HCT116 (cell line): ENCODE data around the gene JDP2. TPM values are rescaled to one million over a fixed set of nuclear protein-coding genes. Genes with fewer than 3 reads are reported as not detected.

Experiments
- ATAC-seq: fragments of 200-7000 bp; cut with Tn5 transposase; 2 replicates; pipeline ENCODE4 v1.9.1; 2020; ENCODE audit warnings: mild to moderate bottlenecking, moderate library complexity
- BruUV-seq: library from RNA; stranded (reverse); fragments of 400-500 nt; replicated peaks from 2 replicates; lab custom pipeline; 2021; lab: Mats Ljungman, UMichigan
- CTCF ChIA-PET: fragments of 300-600 bp; sonication (Branson Sonifier 250); formaldehyde crosslinking; loops from one replicate; lab custom pipeline; 2021; ENCODE audit warnings: antibody characterized with exemption; lab: Charles Lee
- POLR2A ChIA-PET: fragments of 300-600, 350-600 bp; sonication (Branson Sonifier 250); formaldehyde crosslinking; loops from one replicate; lab custom pipeline; 2021; ENCODE audit warnings: antibody characterized with exemption; lab: Charles Lee
- RAD21 ChIA-PET, 2 experiments: fragments of 300-600 bp; sonication (Branson Sonifier 250); formaldehyde crosslinking; loops; one replicate each; lab custom pipeline; 2023; ENCODE audit warnings: low total read pairs in 2 of 2; ENCODE audit not compliant: uncharacterized antibody in 2 of 2, unreplicated experiment in 2 of 2, low non-redundant PET in 1 of 2; lab: Charles Lee
- DNase-seq: peaks from one replicate; pipeline ENCODE4 v3.0.0-alpha.2; 2010; ENCODE audit warnings: low read depth, low spot score
- H2AFZ ChIP-seq: fragments of 200-600 bp; shearing (Covaris generic), sonication (generic); 2 replicates; pipeline ENCODE4 v1.6.1; 2017; ENCODE audit warnings: low read depth, mixed run types, mixed read lengths, antibody characterized with exemption, low read length; ENCODE audit not compliant: poor library complexity, severe bottlenecking
- H3K27ac ChIP-seq: 2 replicates; pipeline ENCODE4 v1.5.1; 2012; ENCODE audit warnings: low read depth, low read length
- H3K27me3 ChIP-seq: fragments of 200-600 bp; sonication (generic); 2 replicates; pipeline ENCODE4 v1.6.1; 2016; ENCODE audit warnings: mixed run types, low read length, mixed read lengths; ENCODE audit not compliant: insufficient read depth
- H3K36me3 ChIP-seq, 2 experiments: fragments of 200-500 bp in 1 of 2; fragments of 200-600 bp in 1 of 2; sonication (Bioruptor generic) in 1 of 2; sonication (generic) in 1 of 2; 2 replicates each; pipeline versions ENCODE4 v1.5.1 to v1.6.1; 2014 to 2016; ENCODE audit warnings: low read length in 2 of 2, inconsistent platforms in 1 of 2, mixed read lengths in 1 of 2, mixed run types in 1 of 2; ENCODE audit not compliant: insufficient read depth in 2 of 2, control insufficient read depth in 1 of 2
- H3K4me1 ChIP-seq, 2 experiments: fragments of 200-600 bp in 1 of 2; sonication (generic) in 1 of 2; 2 replicates each; pipeline versions ENCODE4 v1.5.1 to v1.6.1; 2012 to 2017; ENCODE audit warnings: low read length in 2 of 2, inconsistent platforms in 1 of 2, mild to moderate bottlenecking in 1 of 2, mixed read lengths in 1 of 2, mixed run types in 1 of 2, moderate library complexity in 1 of 2; ENCODE audit not compliant: insufficient read depth in 2 of 2, control insufficient read depth in 1 of 2
- H3K4me2 ChIP-seq: fragments of 200-600 bp; sonication (generic); 2 replicates; pipeline ENCODE4 v1.6.1; 2017; ENCODE audit warnings: mixed run types, low read length, mixed read lengths
- H3K4me3 ChIP-seq, 2 experiments: fragments of 200-600 bp in 1 of 2; sonication (generic) in 1 of 2; replicated peaks in 1 of 2; 2 replicates each; pipeline ENCODE4 v1.5.1; 2011 to 2016; ENCODE audit warnings: low read length in 2 of 2, control low read depth in 1 of 2, low read depth in 1 of 2, mild to moderate bottlenecking in 1 of 2, mixed read lengths in 1 of 2, mixed run types in 1 of 2
- H3K79me2 ChIP-seq: fragments of 200-600 bp; sonication (generic); 2 replicates; pipeline ENCODE4 v1.6.1; 2017; ENCODE audit warnings: mild to moderate bottlenecking, mixed run types, low read length, moderate library complexity, mixed read lengths; ENCODE audit not compliant: insufficient read depth
- H3K9ac ChIP-seq: fragments of 200-600 bp; sonication (generic); 2 replicates; pipeline ENCODE4 v1.6.1; 2016; ENCODE audit warnings: low read length, mixed read lengths
- H3K9me2 ChIP-seq: fragments of 200-600 bp; sonication (generic), shearing (Covaris generic); 2 replicates; pipeline ENCODE4 v1.6.1; 2017; ENCODE audit warnings: mixed run types, mild to moderate bottlenecking, moderate library complexity; ENCODE audit not compliant: insufficient read depth
- H3K9me3 ChIP-seq, 2 experiments: fragments of 200-500 bp in 1 of 2; fragments of 200-600 bp in 1 of 2; sonication (Bioruptor generic) in 1 of 2; sonication (generic) in 1 of 2; 2 replicates each; pipeline ENCODE4 v1.6.1; 2014 to 2017; ENCODE audit warnings: low read length in 2 of 2, mixed read lengths in 2 of 2, inconsistent platforms in 1 of 2, low read depth in 1 of 2, mild to moderate bottlenecking in 1 of 2, mixed run types in 1 of 2, moderate library complexity in 1 of 2; ENCODE audit not compliant: control insufficient read depth in 1 of 2, insufficient read depth in 1 of 2
- H4K20me1 ChIP-seq: fragments of 200-600 bp; sonication (generic), shearing (Covaris generic); 2 replicates; pipeline ENCODE4 v1.6.1; 2017; ENCODE audit warnings: mixed run types, mild to moderate bottlenecking, moderate library complexity; ENCODE audit not compliant: insufficient read depth
- EGR1 ChIP-seq: IDR thresholded peaks from 2 replicates; pipeline ENCODE4 v1.6.1; 2012; ENCODE audit warnings: low read depth
- EZH2 ChIP-seq: fragments of 200-600 bp; sonication (generic); IDR thresholded peaks from 2 replicates; pipeline ENCODE4 v1.6.1; 2017; ENCODE audit warnings: antibody characterized with exemption, mixed run types
- POLR2A ChIP-seq: IDR thresholded peaks from 2 replicates; pipeline ENCODE4 v1.7.0; 2011; ENCODE audit warnings: borderline replicate concordance; ENCODE audit not compliant: insufficient read depth, insufficient read length; ENCODE audit errors: extremely low read depth
- REST ChIP-seq: IDR thresholded peaks from 2 replicates; pipeline ENCODE4 v1.6.1; 2012; ENCODE audit warnings: low read depth
- SP1 ChIP-seq: IDR thresholded peaks from 2 replicates; pipeline ENCODE4 v1.6.1; 2012; ENCODE audit warnings: low read depth
- TCF7L2 ChIP-seq: IDR thresholded peaks from 2 replicates; pipeline ENCODE4 v1.7.0; 2011; ENCODE audit warnings: borderline replicate concordance, inconsistent platforms; ENCODE audit not compliant: insufficient read depth, insufficient read length; ENCODE audit errors: extremely low read depth
- intact Hi-C: fragments of 100-400 bp; cut with micrococcal nuclease; formaldehyde crosslinking; loops from 2 replicates; pipeline ENCODE4 v1.10.0; 2022
- total RNA-seq: library from RNA; stranded (reverse); gene quantifications from one replicate; pipeline ENCODE4 v1.2.1, GENCODE V29; 2021; ENCODE audit not compliant: unreplicated experiment
- TF ChIP-seq, protein P1 (sequence below): IDR thresholded peaks from 2 replicates; pipeline ENCODE4 v1.6.1; 2012

The JDP2 gene
- total RNA-seq, 1 experiment from 2014 or later, result 25.4 TPM

GRCh38 chr14:75459099-75459741 lies 31.4 kb downstream of the JDP2 start:
- ChIA-PET RAD21 (no interaction called here), POLR2A (no interaction called here), CTCF (no interaction called here)
- H3K4me3 ChIP-seq, result no peak overlapping the region
- no peak overlapping the region for H3K9ac ChIP-seq
- no peak overlapping the region for H2AFZ ChIP-seq
- no peak for DNase-seq
- no peaks in the 10 kb centered on the region for H3K27me3 ChIP-seq
- H3K27ac ChIP-seq, result no peak overlapping the region
- H3K79me2 ChIP-seq, result no peaks in the 10 kb centered on the region
- intact Hi-C loops, result no loop called here
- H3K36me3 ChIP-seq, result no peaks in the 10 kb centered on the region
- no TSS peak for BruUV-seq
- H3K4me1 ChIP-seq, result peaks cover 0 to 3% of the 10 kb centered on the region in 2 experiments; a peak in 2 of 4 replicates
- H3K4me2 ChIP-seq, result no peak overlapping the region
- TF ChIP-seq EGR1 (no peak), SP1 (no peak), TCF7L2 (no peak)
- H3K9me2 ChIP-seq, result no peaks in the 10 kb centered on the region
- H4K20me1 ChIP-seq, result no peaks in the 10 kb centered on the region
- no peaks in the 10 kb centered on the region for H3K9me3 ChIP-seq
- peak; percentile 38; the same call in 1 of the 2 replicates for ATAC-seq

DNA sequence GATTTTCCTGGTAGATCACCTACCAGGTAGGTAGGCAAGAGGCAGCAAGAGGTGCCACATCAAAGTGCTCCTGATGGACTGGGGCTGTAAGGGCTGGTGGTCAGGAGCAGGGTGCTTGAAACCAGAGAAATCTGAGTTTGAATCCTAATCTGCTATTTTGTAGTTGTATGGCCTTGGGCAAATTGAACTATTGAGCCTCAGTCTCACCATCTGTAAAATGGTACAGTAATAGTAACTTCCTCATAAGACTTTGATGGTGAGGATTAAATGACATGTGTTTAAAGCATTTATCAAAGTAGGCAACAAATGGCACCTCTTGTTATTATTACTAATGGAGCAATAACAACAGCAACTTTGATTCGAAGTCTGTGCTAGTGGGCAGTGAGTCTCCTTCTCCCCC lies 32.0 kb downstream of the JDP2 start:
- Histone ChIP-seq H3K9me3 (no peaks in the 10 kb centered on the region), H3K79me2 (no peaks in the 10 kb centered on the region), H3K27me3 (no peaks in the 10 kb centered on the region), H3K4me3 (no peak overlapping the region), H3K4me2 (no peak overlapping the region), H3K9me2 (no peaks in the 10 kb centered on the region), H3K27ac (no peak overlapping the region), H3K4me1 (peaks cover 0 to 3% of the 10 kb centered on the region in 2 experiments; a peak in 2 of 4 replicates), H3K9ac (no peak overlapping the region), H4K20me1 (no peaks in the 10 kb centered on the region), H3K36me3 (no peaks in the 10 kb centered on the region)
- ChIA-PET POLR2A (no interaction called here), RAD21 (no interaction called here), CTCF (no interaction called here)
- intact Hi-C loops, result no loop called here
- BruUV-seq, result no TSS peak
- DNase-seq, result no peak
- ATAC-seq, result no peak
- TF ChIP-seq, protein P1, sequence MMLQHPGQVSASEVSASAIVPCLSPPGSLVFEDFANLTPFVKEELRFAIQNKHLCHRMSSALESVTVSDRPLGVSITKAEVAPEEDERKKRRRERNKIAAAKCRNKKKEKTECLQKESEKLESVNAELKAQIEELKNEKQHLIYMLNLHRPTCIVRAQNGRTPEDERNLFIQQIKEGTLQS, result no peak
- TF ChIP-seq REST (no peak), POLR2A (no peak), EZH2 (no peak)
- TF ChIP-seq, all 23 proteins: peak for 0
- no peak overlapping the region for H2AFZ ChIP-seq
